Endothelial cell (in vitro differentiated cells): ENCODE measurements around the gene CCSER1. TPM values are rescaled to one million over a fixed set of nuclear protein-coding genes. Genes with fewer than 3 reads are reported as not detected.
"Not testable (repeated sequence)": the region's sequence is repeated elsewhere in the genome, so short reads cannot be mapped to it uniquely, and the experiment has no call there.

Experiments used
- DNase-seq: peaks from one replicate; pipeline ENCODE4 v3.0.0; 2021; ENCODE audit warnings: low spot score
- H3K27ac Mint-ChIP-seq: one replicate; pipeline ENCODE4 v1.8.0; 2021; ENCODE audit warnings: mixed read lengths, inconsistent platforms; ENCODE audit not compliant: unreplicated experiment
- H3K27me3 Mint-ChIP-seq: one replicate; pipeline ENCODE4 v1.8.0; 2021; ENCODE audit warnings: mild to moderate bottlenecking, moderate library complexity, mixed read lengths, inconsistent platforms; ENCODE audit not compliant: unreplicated experiment
- H3K36me3 Mint-ChIP-seq: one replicate; pipeline ENCODE4 v1.8.0; 2021; ENCODE audit warnings: mild to moderate bottlenecking, low read depth, mixed read lengths, inconsistent platforms; ENCODE audit not compliant: unreplicated experiment
- H3K4me1 Mint-ChIP-seq: one replicate; pipeline ENCODE4 v1.8.0; 2021; ENCODE audit warnings: mild to moderate bottlenecking, mixed read lengths, inconsistent platforms; ENCODE audit not compliant: unreplicated experiment
- H3K4me3 Mint-ChIP-seq: one replicate; pipeline ENCODE4 v1.8.0; 2021; ENCODE audit warnings: mild to moderate bottlenecking, mixed read lengths, inconsistent platforms; ENCODE audit not compliant: unreplicated experiment
- H3K9me3 Mint-ChIP-seq: one replicate; pipeline ENCODE4 v1.8.0; 2021; ENCODE audit warnings: mixed read lengths, inconsistent platforms; ENCODE audit not compliant: unreplicated experiment
- CTCF ChIP-seq: fragments of 200-600 bp; sonication (generic); IDR thresholded peaks from one replicate; pipeline ENCODE4 v1.5.0; 2021; ENCODE audit warnings: antibody characterized with exemption; ENCODE audit not compliant: unreplicated experiment
- total RNA-seq: library from RNA; stranded (reverse); fragmentation: NEBNext Ultra II Directional; extraction: Animal tissue kit (Norgen Biotek cat#: 25700); gene quantifications from one replicate; pipeline ENCODE4 v1.2.1, GENCODE V29; 2021; ENCODE audit not compliant: unreplicated experiment

The CCSER1 gene
- total RNA-seq, 1 donor from 2014 or later, result 3.0 TPM

GRCh38 chr4:91170768-91171167, 1043.6 kb downstream of the CCSER1 start:
- Mint-ChIP-seq H3K27me3 (no peaks in the 10 kb centered on the region), H3K9me3 (no peaks in the 10 kb centered on the region), H3K36me3 (no peaks in the 10 kb centered on the region), H3K4me3 (no peak overlapping the region), H3K27ac (no peak overlapping the region), H3K4me1 (no peaks in the 10 kb centered on the region)
- TF ChIP-seq CTCF, result no peak
- DNase-seq, result no peak

GRCh38 chr4:91171217-91171616, 1044.0 kb downstream of the CCSER1 start:
- DNase-seq, result no peak

GRCh38 chr4:91185061-91185460, 1057.9 kb downstream of the CCSER1 start:
- not testable (repeated sequence) for H3K9me3 Mint-ChIP-seq, DNase-seq

More at GRCh38 chr4:91171217-91171616, 1044.0 kb downstream of the CCSER1 start:
- Mint-ChIP-seq H3K27ac (no peak overlapping the region), H3K9me3 (no peaks in the 10 kb centered on the region), H3K27me3 (no peaks in the 10 kb centered on the region), H3K4me1 (no peaks in the 10 kb centered on the region), H3K36me3 (no peaks in the 10 kb centered on the region), H3K4me3 (no peak overlapping the region)
- TF ChIP-seq CTCF, result no peak

GRCh38 chr4:91198951-91199350, 1071.8 kb downstream of the CCSER1 start:
- no peak for DNase-seq
- Mint-ChIP-seq H3K4me3 (no peak overlapping the region), H3K4me1 (no peaks in the 10 kb centered on the region), H3K27me3 (no peaks in the 10 kb centered on the region), H3K36me3 (no peaks in the 10 kb centered on the region), H3K9me3 (no peaks in the 10 kb centered on the region), H3K27ac (no peak overlapping the region)
- no peak for TF ChIP-seq CTCF

More at GRCh38 chr4:91185061-91185460, 1057.9 kb downstream of the CCSER1 start:
- H3K36me3 Mint-ChIP-seq, H3K27ac Mint-ChIP-seq, H3K4me1 Mint-ChIP-seq, H3K27me3 Mint-ChIP-seq, H3K4me3 Mint-ChIP-seq: not testable (repeated sequence)

GRCh38 chr4:91207535-91207934, 1080.3 kb downstream of the CCSER1 start:
- Mint-ChIP-seq H3K9me3 (no peaks in the 10 kb centered on the region), H3K27me3 (peaks cover 1% of the 10 kb centered on the region), H3K4me1 (no peaks in the 10 kb centered on the region), H3K36me3 (no peaks in the 10 kb centered on the region), H3K27ac (no peak overlapping the region), H3K4me3 (no peak overlapping the region)
- no peak for DNase-seq
- TF ChIP-seq CTCF, result no peak

GRCh38 chr4:91212211-91212610, 1085.0 kb downstream of the CCSER1 start:
- H3K4me3 Mint-ChIP-seq, result no peak overlapping the region
- peaks cover 4% of the 10 kb centered on the region for H3K27me3 Mint-ChIP-seq
- no peak overlapping the region for H3K27ac Mint-ChIP-seq
- no peaks in the 10 kb centered on the region for H3K9me3 Mint-ChIP-seq
- DNase-seq, result no peak
- no peaks in the 10 kb centered on the region for H3K36me3 Mint-ChIP-seq
- no peak for TF ChIP-seq CTCF
- no peaks in the 10 kb centered on the region for H3K4me1 Mint-ChIP-seq

GRCh38 chr4:91217831-91218403, 1090.7 kb downstream of the CCSER1 start:
- not testable (repeated sequence) for H3K36me3 Mint-ChIP-seq, H3K27ac Mint-ChIP-seq, H3K4me3 Mint-ChIP-seq, H3K27me3 Mint-ChIP-seq, DNase-seq, H3K9me3 Mint-ChIP-seq, H3K4me1 Mint-ChIP-seq
